Activated T-helper 17 cell treated with anti-CD3 and anti-CD28 coated beads, Interleukin-2, amount 50 U/mL, for 72 hours (primary cell): ENCODE measurements around the gene BOD1L2. TPM values are rescaled to one million over a fixed set of nuclear protein-coding genes. Genes with fewer than 3 reads are reported as not detected.

ENCODE experiments used
- ATAC-seq: fragments of 150-1000 bp; cut with Tn5 transposase; replicated peaks from 2 replicates; pipeline ENCODE4 v1.10.0; 2021; ENCODE audit warnings: mild to moderate bottlenecking, moderate library complexity
- H3K27ac Mint-ChIP-seq: one replicate; pipeline ENCODE4 v1.8.0; 2022; ENCODE audit warnings: mixed read lengths
- H3K27me3 Mint-ChIP-seq: one replicate; pipeline ENCODE4 v1.8.0; 2022; ENCODE audit warnings: mixed read lengths
- H3K36me3 Mint-ChIP-seq: one replicate; pipeline ENCODE4 v1.8.0; 2022; ENCODE audit warnings: low read depth, mild to moderate bottlenecking, mixed read lengths
- H3K4me1 Mint-ChIP-seq: one replicate; pipeline ENCODE4 v1.8.0; 2022; ENCODE audit warnings: mixed read lengths
- H3K4me3 Mint-ChIP-seq: one replicate; pipeline ENCODE4 v1.8.0; 2022; ENCODE audit warnings: mild to moderate bottlenecking, mixed read lengths
- H3K9me3 Mint-ChIP-seq: one replicate; pipeline ENCODE4 v1.8.0; 2022; ENCODE audit warnings: mixed read lengths
- total RNA-seq, 2 donors: library from RNA; stranded (reverse); gene quantifications; one replicate each; pipeline ENCODE4 v1.2.3, GENCODE V29; 2022

Gene BOD1L2
- total RNA-seq, 2 donors from 2014 or later = not detected

- no peak overlapping the region for H3K27ac Mint-ChIP-seq
- H3K9me3 Mint-ChIP-seq = peaks cover 22% of the 10 kb centered on the region
- no peaks in the 10 kb centered on the region for H3K36me3 Mint-ChIP-seq
- H3K4me3 Mint-ChIP-seq = no peak overlapping the region
- H3K27me3 Mint-ChIP-seq = peaks cover 19% of the 10 kb centered on the region
- no peak for ATAC-seq
- H3K4me1 Mint-ChIP-seq = no peaks in the 10 kb centered on the region
These were observed 42.1 kb downstream of the BOD1L2 start for GRCh38 chr18:57188851-57189557.

DNA sequence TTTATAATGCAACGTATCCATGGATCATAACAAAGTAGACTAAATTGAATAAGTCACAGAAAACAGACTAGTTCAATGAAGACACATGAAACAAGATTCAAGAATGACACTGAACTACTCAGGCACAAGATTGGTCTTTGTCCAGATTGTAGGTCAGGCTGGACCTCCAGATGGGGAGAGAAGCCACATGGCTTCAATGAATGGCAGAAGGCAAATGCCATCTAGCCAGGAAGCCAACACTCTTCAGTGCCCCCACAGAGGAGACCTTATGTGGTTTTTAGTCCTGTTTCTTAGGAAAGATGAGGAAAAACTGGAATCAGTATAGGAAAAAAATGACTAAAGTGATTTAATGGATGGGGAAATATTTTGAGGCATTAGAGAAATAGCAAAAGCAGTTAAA, 43.1 kb downstream of the BOD1L2 start:
- Mint-ChIP-seq H3K4me1 (no peaks in the 10 kb centered on the region), H3K27me3 (peaks cover 23% of the 10 kb centered on the region), H3K4me3 (no peak overlapping the region), H3K9me3 (peaks cover 17% of the 10 kb centered on the region), H3K36me3 (no peaks in the 10 kb centered on the region), H3K27ac (no peak overlapping the region)
- no peak for ATAC-seq

GRCh38 chr18:57194070-57194469, 47.2 kb downstream of the BOD1L2 start:
- H3K4me1 Mint-ChIP-seq = no peaks in the 10 kb centered on the region
- H3K27ac Mint-ChIP-seq = no peak overlapping the region
- no peak overlapping the region for H3K4me3 Mint-ChIP-seq
- no peak for ATAC-seq
- H3K27me3 Mint-ChIP-seq = peaks cover 17% of the 10 kb centered on the region
- H3K9me3 Mint-ChIP-seq = peaks cover 3% of the 10 kb centered on the region
- H3K36me3 Mint-ChIP-seq = no peaks in the 10 kb centered on the region

- no peak for ATAC-seq
- no peaks in the 10 kb centered on the region for H3K4me1 Mint-ChIP-seq
- no peak overlapping the region for H3K4me3 Mint-ChIP-seq
- H3K27me3 Mint-ChIP-seq = peaks cover 16% of the 10 kb centered on the region
- no peak overlapping the region for H3K27ac Mint-ChIP-seq
- peaks cover 2% of the 10 kb centered on the region for H3K9me3 Mint-ChIP-seq
- H3K36me3 Mint-ChIP-seq = no peaks in the 10 kb centered on the region
These were observed 47.7 kb downstream of the BOD1L2 start for GRCh38 chr18:57194622-57195021.

DNA sequence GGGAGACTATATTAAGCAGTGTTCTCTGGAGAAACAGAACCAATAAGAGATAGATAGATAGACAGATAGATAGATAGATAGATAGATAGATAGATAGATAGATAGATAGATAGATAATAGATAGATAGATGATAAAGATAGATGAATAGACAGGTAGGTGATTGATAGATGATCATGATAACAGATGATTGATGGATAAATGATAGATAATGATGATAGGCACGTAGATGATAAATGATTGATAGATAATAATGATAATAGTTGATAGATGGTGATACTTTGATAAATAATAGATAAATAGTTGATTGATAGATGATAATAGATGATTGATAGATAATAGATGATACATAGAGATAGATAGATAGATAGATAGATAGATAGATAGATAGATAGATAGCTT, 48.5 kb downstream of the BOD1L2 start:
- Mint-ChIP-seq H3K36me3 (no peaks in the 10 kb centered on the region), H3K27ac (no peak overlapping the region), H3K9me3 (no peaks in the 10 kb centered on the region), H3K27me3 (peaks cover 14% of the 10 kb centered on the region), H3K4me3 (no peak overlapping the region), H3K4me1 (no peaks in the 10 kb centered on the region)
- no peak for ATAC-seq

DNA sequence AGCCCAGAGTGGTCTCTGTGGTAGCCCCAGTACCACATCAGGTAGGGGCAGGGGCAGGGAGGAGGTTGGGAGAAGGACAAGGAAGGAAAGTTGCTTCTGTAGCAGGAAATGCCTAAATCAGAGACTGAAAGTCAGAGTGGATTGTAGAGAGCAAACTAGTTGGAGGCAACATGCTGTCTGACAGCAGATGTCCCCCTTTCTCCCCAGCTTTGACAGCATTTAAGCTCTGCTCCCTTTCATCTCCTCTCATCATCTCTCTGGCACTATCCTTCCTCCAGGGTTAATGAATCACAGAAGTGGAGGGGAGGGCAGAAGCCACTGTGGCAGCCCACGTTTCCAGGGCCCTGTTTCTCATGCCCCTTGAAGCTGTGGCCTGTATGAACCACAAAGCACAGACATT, 50.4 kb downstream of the BOD1L2 start:
- no peaks in the 10 kb centered on the region for H3K36me3 Mint-ChIP-seq

GRCh38 chr18:57198073-57198472, 51.2 kb downstream of the BOD1L2 start:
- H3K27ac Mint-ChIP-seq = no peak overlapping the region
- H3K9me3 Mint-ChIP-seq = no peaks in the 10 kb centered on the region
- peaks cover 20% of the 10 kb centered on the region for H3K27me3 Mint-ChIP-seq
- H3K4me3 Mint-ChIP-seq = no peak overlapping the region
- H3K36me3 Mint-ChIP-seq = no peaks in the 10 kb centered on the region
- H3K4me1 Mint-ChIP-seq = no peaks in the 10 kb centered on the region
- no peak for ATAC-seq

More for the DNA sequence above, 50.4 kb downstream of the BOD1L2 start:
- Mint-ChIP-seq H3K9me3 (no peaks in the 10 kb centered on the region), H3K27me3 (peaks cover 20% of the 10 kb centered on the region), H3K27ac (no peak overlapping the region), H3K4me1 (no peaks in the 10 kb centered on the region), H3K4me3 (no peak overlapping the region)
- ATAC-seq = no peak

Other genes starting within 250 kb of the BOD1L2 start
- not detected for gene ST8SIA3, start 205.5 kb downstream of the BOD1L2 start, total RNA-seq